ENCODE measurements around the gene ATN1.

DNA sequence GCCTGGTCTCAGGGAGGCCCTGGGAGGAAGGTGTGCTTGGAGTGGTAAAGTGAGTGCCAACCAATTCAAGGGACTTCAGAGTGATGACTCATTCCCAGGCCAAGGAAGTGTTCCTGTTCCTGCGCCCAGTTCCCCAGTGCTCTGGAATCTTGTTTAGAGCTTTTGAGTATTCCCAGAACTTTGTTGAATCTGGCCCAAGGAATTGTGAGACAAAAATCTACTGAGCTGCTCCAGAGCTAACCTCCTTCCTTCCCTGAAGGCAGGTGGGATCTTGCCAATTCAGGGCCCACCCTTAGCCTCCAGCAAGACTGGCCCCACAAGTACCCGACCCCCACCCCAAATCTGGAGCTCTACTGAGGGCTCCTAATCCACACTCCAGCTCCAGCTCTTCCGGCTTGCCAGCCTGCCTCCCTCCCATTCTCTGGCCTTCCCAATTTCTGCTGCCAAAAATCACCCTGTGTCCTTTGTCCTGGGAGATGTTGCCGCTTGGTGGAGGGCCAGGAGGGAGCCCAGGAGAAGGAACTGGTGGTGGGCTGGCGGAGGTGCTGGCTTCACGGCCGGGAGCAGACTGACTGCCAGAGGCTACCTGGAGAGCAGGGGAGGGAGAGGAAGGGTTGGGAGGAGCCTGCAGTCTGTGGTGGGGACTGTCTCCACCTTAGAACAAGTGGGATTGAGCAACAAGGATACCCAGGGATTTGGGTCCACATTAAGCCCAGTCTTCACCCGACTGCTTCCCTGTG, 2.0 kb upstream of the ATN1 start:
- TF ChIP-seq, protein P1, sequence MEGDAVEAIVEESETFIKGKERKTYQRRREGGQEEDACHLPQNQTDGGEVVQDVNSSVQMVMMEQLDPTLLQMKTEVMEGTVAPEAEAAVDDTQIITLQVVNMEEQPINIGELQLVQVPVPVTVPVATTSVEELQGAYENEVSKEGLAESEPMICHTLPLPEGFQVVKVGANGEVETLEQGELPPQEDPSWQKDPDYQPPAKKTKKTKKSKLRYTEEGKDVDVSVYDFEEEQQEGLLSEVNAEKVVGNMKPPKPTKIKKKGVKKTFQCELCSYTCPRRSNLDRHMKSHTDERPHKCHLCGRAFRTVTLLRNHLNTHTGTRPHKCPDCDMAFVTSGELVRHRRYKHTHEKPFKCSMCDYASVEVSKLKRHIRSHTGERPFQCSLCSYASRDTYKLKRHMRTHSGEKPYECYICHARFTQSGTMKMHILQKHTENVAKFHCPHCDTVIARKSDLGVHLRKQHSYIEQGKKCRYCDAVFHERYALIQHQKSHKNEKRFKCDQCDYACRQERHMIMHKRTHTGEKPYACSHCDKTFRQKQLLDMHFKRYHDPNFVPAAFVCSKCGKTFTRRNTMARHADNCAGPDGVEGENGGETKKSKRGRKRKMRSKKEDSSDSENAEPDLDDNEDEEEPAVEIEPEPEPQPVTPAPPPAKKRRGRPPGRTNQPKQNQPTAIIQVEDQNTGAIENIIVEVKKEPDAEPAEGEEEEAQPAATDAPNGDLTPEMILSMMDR (IDR thresholded peaks at IDR 0.05; ENCODE audit: insufficient read depth, low read length): no peak
- TF ChIP-seq, protein P2, sequence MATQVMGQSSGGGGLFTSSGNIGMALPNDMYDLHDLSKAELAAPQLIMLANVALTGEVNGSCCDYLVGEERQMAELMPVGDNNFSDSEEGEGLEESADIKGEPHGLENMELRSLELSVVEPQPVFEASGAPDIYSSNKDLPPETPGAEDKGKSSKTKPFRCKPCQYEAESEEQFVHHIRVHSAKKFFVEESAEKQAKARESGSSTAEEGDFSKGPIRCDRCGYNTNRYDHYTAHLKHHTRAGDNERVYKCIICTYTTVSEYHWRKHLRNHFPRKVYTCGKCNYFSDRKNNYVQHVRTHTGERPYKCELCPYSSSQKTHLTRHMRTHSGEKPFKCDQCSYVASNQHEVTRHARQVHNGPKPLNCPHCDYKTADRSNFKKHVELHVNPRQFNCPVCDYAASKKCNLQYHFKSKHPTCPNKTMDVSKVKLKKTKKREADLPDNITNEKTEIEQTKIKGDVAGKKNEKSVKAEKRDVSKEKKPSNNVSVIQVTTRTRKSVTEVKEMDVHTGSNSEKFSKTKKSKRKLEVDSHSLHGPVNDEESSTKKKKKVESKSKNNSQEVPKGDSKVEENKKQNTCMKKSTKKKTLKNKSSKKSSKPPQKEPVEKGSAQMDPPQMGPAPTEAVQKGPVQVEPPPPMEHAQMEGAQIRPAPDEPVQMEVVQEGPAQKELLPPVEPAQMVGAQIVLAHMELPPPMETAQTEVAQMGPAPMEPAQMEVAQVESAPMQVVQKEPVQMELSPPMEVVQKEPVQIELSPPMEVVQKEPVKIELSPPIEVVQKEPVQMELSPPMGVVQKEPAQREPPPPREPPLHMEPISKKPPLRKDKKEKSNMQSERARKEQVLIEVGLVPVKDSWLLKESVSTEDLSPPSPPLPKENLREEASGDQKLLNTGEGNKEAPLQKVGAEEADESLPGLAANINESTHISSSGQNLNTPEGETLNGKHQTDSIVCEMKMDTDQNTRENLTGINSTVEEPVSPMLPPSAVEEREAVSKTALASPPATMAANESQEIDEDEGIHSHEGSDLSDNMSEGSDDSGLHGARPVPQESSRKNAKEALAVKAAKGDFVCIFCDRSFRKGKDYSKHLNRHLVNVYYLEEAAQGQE (IDR thresholded peaks at IDR 0.05; ENCODE audit: insufficient replicate concordance, low read depth): no peak
- no peak for TF ChIP-seq SPI1 (IDR thresholded peaks at IDR 0.05; ENCODE audit: borderline replicate concordance, low read depth)
- TF ChIP-seq GABPA (IDR thresholded peaks at IDR 0.05; ENCODE audit: low read depth): no peak
